Posterior vena cava (tissue), 2 donors: ENCODE measurements around the gene ZRANB1. TPM values are rescaled to one million over a fixed set of nuclear protein-coding genes. Genes with fewer than 3 reads are reported as not detected.

Experiments
- DNase-seq: peaks from one replicate; pipeline ENCODE4 v3.0.0-alpha.2; 2020; ENCODE audit warnings: low spot score
- intact Hi-C, 2 donors: fragments of 100-400 bp; cut with DNase I; formaldehyde crosslinking; loops; one replicate each; pipeline versions ENCODE4 v1.14.1 to v1.14.2; 2022 to 2023
- total RNA-seq, 2 donors: library from RNA; stranded (reverse); fragmentation: NEBNext Ultra II Directional; extraction: Animal tissue kit (Norgen Biotek cat#: 25700); gene quantifications; one replicate each; pipeline ENCODE4 v1.2.1, GENCODE V29; 2021
- donor health status: DM: yes; HTN: yes; CAD: no.
- donor health status: DM: yes; HTN: yes; CAD: no.

ZRANB1 gene
- total RNA-seq, 2 donors from 2014 or later = 19.8 to 26.9 TPM

DNA sequence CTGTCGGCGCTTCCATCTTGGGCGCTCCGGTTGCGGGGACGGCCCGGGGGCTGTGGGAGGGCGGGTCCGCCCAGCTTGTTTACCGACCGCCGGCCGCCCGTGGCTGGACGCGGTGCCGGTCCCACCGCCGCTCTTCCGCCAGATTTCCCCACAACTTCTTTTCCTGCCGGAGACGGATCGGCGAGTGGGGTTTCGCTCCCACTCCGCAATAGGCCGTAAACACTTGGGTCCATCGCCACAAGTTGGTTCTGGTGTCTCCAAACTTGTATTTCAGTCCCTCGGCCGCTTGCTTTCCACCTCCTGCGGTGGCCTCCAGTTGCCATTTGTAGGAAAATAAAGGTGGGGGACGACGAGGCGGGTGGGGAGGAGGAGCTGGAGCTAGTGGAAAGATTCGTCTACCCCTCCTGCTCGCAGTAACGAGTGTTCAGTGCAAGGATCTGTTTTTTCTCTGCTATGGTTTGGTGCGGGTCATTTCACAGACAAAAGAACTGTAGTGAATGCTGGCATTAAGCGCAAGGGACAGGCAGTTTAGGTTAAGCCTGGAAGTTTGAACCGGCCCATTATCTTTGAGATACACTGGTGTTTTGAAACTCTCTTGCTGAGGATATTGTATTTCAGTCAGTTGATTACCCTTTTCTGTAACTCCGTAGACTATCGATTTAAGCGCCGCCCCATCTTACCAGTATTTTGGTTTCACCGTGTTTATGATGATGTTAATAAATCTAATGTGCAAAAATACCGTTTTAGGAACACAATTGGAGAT lies 24.3 kb upstream of the ZRANB1 start:
- DNase-seq = peak; percentile 82
- intact Hi-C loops = no loop called here

DNA sequence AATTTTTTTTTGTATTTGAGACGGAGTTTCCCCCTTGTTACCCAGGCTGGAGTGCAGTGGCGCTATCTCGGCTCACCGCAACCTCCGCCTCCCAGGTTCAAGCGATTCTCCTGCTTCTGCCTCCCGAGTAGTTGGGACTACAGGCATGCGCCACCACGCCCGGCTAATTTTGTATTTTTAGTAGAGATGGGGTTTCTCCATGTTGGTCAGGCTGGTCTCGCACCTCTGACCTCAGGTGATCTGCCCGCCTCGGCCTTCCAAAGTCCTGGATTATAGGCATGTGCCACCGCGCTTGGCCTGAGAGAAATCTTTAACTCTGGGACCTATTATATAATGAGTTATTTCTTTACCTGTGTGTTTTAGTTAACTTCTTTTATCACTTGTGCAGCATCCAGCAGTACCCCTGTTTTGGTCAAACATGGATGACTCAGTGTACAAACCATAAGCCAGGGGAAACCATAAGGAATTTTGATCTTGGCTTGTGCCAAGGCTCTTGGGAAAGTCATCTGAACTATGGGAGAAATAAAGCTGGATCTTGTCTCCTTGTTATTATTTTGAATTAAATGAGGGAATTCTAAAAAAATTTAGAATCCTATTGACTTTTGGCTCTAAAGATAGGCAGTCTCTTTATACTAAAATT lies 23.6 kb upstream of the ZRANB1 start:
- DNase-seq = no peak
- intact Hi-C loops = no loop called here

DNA sequence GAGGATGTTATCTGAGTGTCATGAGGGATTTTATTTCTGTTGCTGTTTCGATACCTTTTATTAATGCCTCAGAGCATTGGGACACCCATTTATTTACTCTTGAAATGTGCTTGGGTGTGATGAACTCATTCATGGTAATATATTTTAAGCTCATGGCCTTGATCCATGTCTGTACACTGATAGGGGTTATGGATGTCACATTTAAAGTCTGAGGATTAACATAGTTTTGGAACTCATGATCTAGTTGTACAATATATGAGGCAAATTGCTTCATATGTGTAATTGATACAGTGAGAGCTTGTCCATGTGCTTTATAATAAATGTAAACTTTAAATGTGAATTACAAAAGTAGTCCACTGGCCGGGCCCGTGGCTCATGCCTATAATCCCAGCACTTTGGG lies 23.0 kb upstream of the ZRANB1 start:
- DNase-seq = no peak
- intact Hi-C loops = no loop called here

GRCh38 chr10:124921261-124921660 lies 20.7 kb upstream of the ZRANB1 start:
- intact Hi-C loops = no loop called here
- no peak for DNase-seq

DNA sequence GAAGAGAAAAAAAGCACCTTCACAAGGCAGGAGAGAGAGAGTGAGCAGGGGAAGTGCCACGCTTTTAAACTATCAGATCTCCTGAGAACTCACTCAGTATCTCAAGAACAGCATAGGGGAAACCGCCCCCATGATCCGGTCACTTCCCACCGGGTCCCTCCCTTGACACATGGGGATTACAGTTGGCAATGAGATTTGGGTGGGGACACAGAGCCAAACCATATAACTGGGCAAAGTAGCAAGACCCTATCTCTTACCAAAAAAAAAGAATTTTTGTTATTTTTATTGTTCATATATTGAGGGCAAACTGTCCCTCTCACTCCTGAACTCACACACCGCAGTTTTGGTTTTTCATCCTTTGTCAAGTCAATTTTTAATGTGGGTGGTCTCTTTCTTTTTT lies 18.2 kb upstream of the ZRANB1 start:
- intact Hi-C loops = no loop called here
- no peak for DNase-seq

- intact Hi-C loops = no loop called here
- DNase-seq = no peak
Observed at GRCh38 chr10:124926548-124926947, 15.4 kb upstream of the ZRANB1 start.

- intact Hi-C loops = no loop called here
- DNase-seq = no peak
Observed at GRCh38 chr10:124928087-124928486, 13.8 kb upstream of the ZRANB1 start.

DNA sequence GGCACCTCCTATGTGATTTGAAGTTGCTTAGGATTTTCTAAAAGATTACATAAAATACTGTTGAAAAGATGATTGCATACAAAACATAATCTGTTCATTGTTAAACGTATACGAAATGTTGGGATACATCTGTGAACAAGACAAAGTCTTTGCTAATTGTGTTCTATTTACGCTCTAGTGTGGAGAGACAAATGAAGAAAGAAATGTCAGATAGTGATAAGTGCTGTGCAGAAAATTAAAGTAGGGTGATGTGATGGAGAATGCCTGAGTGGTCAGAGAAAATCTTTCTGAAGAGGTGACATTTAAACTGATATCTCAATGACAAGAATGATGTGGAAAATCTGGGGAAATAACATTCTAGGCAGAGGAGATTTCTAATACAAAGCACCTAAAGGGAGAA lies 13.4 kb upstream of the ZRANB1 start:
- intact Hi-C loops = no loop called here

DNA sequence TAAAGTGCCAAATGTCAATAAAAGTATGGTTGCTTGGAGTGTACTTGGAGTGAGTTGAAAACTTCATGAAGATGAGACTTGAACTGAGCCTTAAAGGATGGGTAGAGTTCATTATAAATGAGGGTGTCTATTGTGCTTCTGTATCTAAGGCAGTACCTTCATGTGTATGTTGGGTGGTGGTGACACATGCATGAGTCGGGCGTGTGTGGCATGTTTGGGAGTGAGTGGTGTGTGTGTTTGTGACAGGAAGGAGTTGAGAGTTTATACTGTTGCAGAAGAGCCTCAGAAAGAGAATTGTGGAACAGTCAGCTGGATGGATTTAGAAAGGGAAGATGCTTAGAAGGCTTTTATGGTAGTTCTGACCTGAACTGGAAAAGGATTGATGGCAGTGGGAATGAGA lies 6.0 kb upstream of the ZRANB1 start:
- no peak for DNase-seq
- intact Hi-C loops = no loop called here

More for the DNA sequence above, 13.4 kb upstream of the ZRANB1 start:
- no peak for DNase-seq

GRCh38 chr10:124936813-124937212 lies 5.1 kb upstream of the ZRANB1 start:
- intact Hi-C loops = no loop called here

DNA sequence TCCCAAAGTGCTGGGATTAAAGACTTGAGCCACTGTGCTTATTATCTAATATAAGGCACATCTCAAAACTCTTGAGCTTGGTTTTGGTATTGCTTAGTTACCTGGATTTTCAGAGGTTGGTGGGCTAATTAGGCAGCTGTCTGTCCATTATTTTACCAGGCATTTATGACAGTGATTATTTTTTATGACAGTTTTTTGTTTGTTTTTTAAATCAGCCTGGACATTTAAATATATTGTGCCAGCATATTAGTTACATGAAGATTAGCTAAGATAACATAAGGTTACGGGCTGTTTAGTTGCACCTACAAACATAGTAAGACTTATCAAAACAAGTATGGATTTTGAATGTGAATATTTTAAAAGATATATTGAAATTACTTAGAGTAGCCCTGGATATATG lies 2.6 kb upstream of the ZRANB1 start:
- intact Hi-C loops = no loop called here

More at GRCh38 chr10:124936813-124937212, 5.1 kb upstream of the ZRANB1 start:
- no peak for DNase-seq

DNA sequence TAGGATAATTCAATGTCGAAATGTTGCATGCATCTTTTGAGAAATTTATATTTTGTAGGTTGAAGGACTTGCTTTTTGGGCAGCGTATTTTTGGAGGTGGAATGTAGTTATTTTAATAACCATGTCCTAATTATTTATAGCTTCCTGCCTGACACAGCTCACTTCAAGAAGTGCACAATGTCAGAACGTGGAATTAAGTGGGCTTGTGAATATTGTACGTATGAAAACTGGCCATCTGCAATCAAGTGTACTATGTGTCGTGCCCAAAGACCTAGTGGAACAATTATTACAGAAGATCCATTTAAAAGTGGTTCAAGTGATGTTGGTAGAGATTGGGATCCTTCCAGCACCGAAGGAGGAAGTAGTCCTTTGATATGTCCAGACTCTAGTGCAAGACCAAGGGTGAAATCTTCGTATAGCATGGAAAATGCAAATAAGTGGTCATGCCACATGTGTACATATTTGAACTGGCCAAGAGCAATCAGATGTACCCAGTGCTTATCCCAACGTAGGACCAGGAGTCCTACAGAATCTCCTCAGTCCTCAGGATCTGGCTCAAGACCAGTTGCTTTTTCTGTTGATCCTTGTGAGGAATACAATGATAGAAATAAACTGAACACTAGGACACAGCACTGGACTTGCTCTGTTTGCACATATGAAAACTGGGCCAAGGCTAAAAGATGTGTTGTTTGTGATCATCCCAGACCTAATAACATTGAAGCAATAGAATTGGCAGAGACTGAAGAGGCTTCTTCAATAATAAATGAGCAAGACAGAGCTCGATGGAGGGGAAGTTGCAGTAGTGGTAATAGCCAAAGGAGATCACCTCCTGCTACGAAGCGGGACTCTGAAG lies 620 bp downstream of the ZRANB1 start:
- DNase-seq = no peak
- intact Hi-C loops = no loop called here

More for the DNA sequence above, 2.6 kb upstream of the ZRANB1 start:
- no peak for DNase-seq

DNA sequence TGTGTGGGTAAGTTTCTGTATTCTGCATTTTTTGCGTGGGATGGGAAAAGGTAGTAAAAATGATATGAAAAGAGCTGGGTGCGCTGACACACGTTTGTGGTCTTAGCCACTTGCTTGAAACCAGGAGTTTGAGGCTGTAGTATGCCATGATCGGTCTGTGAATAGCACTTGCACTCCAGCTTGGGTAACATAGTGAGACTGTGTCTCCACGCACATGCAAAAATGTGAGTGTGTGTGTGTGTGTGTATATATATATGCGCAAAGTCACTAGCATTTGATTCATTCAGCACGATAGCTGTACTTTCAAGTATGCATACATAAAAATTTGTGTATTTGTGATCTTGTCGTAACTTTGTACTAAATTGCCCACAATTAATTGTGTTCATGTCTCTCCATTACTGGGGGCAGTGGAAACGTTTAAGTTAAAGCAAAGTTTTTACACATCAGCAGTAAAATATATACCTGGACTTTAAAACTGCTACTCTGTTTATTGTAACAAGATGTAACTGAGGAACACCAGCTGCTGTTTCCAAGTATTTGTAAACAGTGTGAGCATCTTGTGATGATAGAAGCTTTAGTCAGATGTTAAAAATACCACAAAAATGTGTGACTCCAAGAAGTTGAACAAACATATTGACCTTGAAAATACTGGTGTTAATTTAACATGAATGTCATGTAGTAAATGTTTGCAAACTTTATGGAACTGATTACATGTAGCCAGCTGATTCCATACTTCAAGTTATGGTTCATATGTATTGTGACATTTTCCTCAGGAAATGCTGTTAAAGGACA lies 1.6 kb downstream of the ZRANB1 start:
- intact Hi-C loops = no loop called here
- no peak for DNase-seq

GRCh38 chr10:124944982-124945381 lies 3.1 kb downstream of the ZRANB1 start:
- no peak for DNase-seq
- intact Hi-C loops = no loop called here

DNA sequence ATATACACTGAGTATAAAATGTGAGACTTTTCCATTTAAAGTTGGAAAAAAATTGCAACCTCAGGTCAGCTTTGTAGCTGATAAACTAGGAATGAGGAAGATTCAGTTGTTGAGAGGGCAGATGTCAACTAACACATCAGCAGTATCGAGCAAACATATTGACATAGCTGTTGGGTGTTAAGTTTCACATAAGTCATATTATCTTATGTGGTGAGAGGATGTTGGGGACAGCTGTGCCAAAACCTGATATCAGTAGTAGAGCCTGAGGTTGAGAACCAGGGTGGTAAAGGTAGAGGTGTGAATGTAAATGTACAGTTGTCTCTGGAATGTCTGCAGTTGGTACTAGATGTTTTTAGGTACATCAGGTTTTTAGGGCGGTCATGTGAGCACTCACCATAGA lies 5.0 kb downstream of the ZRANB1 start:
- no peak for DNase-seq
- intact Hi-C loops = no loop called here

DNA sequence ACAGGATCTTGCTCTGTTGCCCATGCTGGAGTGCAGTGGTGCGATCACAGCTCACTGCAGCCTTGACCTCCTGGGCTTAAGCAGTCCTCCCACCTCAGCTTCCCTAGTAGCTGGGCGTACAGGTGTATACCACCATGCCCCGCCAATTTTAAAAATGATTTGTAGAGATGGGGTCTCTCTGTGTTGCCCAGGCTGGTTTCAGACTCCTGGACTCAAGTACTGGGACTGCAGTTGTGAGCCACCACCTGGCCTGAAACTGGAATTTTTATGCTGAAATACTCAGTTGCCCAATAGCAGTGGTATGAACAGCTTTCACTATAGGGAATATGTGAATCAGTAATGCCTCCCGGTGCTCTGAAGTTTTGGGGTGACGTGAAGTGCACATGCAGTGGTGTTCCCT lies 7.6 kb downstream of the ZRANB1 start:
- no peak for DNase-seq
- intact Hi-C loops = no loop called here

GRCh38 chr10:124952123-124952522 lies 10.2 kb downstream of the ZRANB1 start:
- intact Hi-C loops = no loop called here
- no peak for DNase-seq

GRCh38 chr10:124953421-124953820 lies 11.5 kb downstream of the ZRANB1 start:
- DNase-seq = no peak
- intact Hi-C loops = no loop called here

GRCh38 chr10:124955243-124955642 lies 13.3 kb downstream of the ZRANB1 start:
- DNase-seq = no peak
- intact Hi-C loops = no loop called here
